Prostate gland (tissue), 2 donors: ENCODE measurements around the gene PTGES3. TPM values are rescaled to one million over a fixed set of nuclear protein-coding genes. Genes with fewer than 3 reads are reported as not detected.

ENCODE experiments used
- DNase-seq: peaks from one replicate; pipeline ENCODE4 v3.0.0-alpha.2; 2019; ENCODE audit warnings: low spot score
- H3K27ac ChIP-seq, 2 donors: fragments of 200-600 bp; sonication (generic); 2 replicates each; pipeline ENCODE4 v1.5.1; 2017 to 2019
- H3K27me3 ChIP-seq: fragments of 200-600 bp; sonication (generic); replicated peaks from 2 replicates; pipeline ENCODE4 v1.5.1; 2019; ENCODE audit not compliant: insufficient read depth
- H3K36me3 ChIP-seq, 2 donors: fragments of 200-600 bp; sonication (generic); 1 replicate in 1 of 2; 2 replicates in 1 of 2; pipeline versions ENCODE4 v1.5.1 to v1.8.1; 2017 to 2019
- H3K4me1 ChIP-seq: fragments of 200-600 bp; sonication (generic); replicated peaks from 2 replicates; pipeline ENCODE4 v1.5.1; 2019
- H3K4me3 ChIP-seq, 2 donors: fragments of 200-600 bp; sonication (generic); 2 replicates each; pipeline ENCODE4 v1.5.1; 2017 to 2019
- H3K9me3 ChIP-seq: fragments of 200-600 bp; sonication (generic); 2 replicates; pipeline ENCODE4 v1.5.1; 2017
- CTCF ChIP-seq, 4 experiments: fragments of 200-600 bp in 2 of 4; fragments of 450-650 bp in 2 of 4; sonication (generic) in 2 of 4; IDR thresholded peaks; 1 replicate in 3 of 4; 2 replicates in 1 of 4; pipeline ENCODE4 v1.5.1; 2016 to 2019; ENCODE audit warnings: antibody characterized with exemption in 4 of 4, mild to moderate bottlenecking in 2 of 4, moderate library complexity in 2 of 4
- POLR2A ChIP-seq: fragments of 450-650 bp; IDR thresholded peaks from one replicate; pipeline ENCODE4 v1.6.1; 2016; ENCODE audit warnings: antibody characterized with exemption, mild to moderate bottlenecking
- POLR2AphosphoS5 ChIP-seq: sonication (generic); formaldehyde crosslinking; IDR thresholded peaks from one replicate; pipeline ENCODE4 v1.6.1; 2017; ENCODE audit warnings: antibody characterized with exemption
- WGBS: methylation state at CpG from one replicate; pipeline ENCODE4 v1.1.5; 2018; 5-methylcytosine and 5-hydroxymethylcytosine counted together
- intact Hi-C: fragments of 100-400 bp; cut with DNase I; formaldehyde crosslinking; loops from one replicate; pipeline ENCODE4 v1.14.2; 2022
- total RNA-seq, 2 donors: library from RNA; depleted of rRNA; stranded (reverse); fragments of >200 nt; gene quantifications; one replicate each; pipeline ENCODE4 v1.1.0, GENCODE V29; 2016

The PTGES3 gene
- total RNA-seq, 2 donors from 2014 or later: 94.6 to 125 TPM

DNA sequence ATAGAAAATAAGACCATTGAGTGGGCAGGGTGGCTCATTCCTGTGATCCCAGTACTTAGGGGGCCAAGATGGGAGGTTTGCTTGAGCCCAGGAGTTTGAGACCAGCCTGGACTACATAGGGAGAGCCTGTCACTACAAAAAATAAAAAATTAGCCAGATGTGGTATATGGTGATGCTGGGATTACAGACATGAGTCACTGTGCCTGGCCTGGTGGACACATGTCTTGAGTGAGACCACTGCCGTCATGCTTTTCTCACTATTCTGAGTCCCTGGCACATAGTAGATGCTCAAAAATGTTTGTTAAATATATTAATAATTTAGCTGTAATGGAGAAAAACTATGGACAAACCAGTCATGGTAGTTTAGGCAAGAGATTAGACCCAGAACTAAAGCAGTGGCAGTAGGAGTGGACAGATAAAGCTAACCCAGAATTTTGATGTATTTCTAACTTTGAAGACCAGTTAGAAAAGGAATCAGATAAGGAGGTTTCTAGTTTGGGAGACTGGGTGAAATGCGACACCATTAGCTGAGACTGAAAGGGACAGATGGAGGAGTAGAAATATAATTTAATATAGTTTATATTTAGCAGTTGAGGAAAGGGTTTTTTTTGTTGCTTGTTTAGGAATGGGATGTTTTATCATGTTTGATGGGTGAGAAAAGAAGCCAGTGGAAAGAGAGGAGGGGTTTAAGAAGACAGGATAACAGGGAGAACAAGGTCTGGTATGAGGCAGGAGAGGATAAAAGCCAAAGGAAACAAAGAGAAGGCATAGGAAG, 7.4 kb upstream of the PTGES3 start:
- Histone ChIP-seq H3K27ac (peak overlapping the region in 1 of 2 donors; percentile 24), H3K4me1 (no peaks in the 10 kb centered on the region), H3K4me3 (no peak overlapping the region), H3K27me3 (no peaks in the 10 kb centered on the region), H3K36me3 (no peaks in the 10 kb centered on the region), H3K9me3 (no peaks in the 10 kb centered on the region)
- intact Hi-C loops: no loop called here
- DNase-seq: no peak
- 53% methylated on average over 2 of the region's 2 CpGs for WGBS
- no peak for TF ChIP-seq CTCF (IDR thresholded peaks at IDR 0.05)
- no peak for TF ChIP-seq POLR2AphosphoS5
- TF ChIP-seq POLR2A: no peak

DNA sequence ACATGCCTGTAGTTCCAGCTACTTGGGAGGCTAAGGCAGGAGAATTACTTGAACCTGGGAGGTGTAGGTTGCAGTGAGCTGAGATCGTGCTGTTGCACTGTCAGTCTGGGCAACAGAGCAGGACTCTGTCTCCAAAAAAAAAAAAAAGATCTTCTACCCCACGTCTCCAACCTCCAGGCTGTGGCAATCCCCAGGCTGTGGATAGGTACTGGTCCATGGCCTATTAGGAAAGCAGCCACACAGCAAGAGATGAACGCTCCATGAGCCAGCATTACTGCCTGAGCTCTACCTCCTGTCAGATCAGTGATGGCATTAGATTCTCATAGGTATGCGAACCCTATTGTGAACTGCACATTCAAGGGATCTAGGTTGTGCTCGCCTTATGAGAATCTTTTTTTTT, 6.1 kb upstream of the PTGES3 start:
- intact Hi-C loops: no loop called here
- no peaks in the 10 kb centered on the region for H3K4me1 ChIP-seq
- no peak for TF ChIP-seq POLR2AphosphoS5
- TF ChIP-seq CTCF (IDR thresholded peaks at IDR 0.05): no peak
- TF ChIP-seq POLR2A: no peak
- no peaks in the 10 kb centered on the region for H3K36me3 ChIP-seq
- no peak overlapping the region for H3K4me3 ChIP-seq
- 80% methylated on average over 5 of the region's 5 CpGs for WGBS
- no peak overlapping the region for H3K27ac ChIP-seq
- H3K27me3 ChIP-seq: no peaks in the 10 kb centered on the region
- no peaks in the 10 kb centered on the region for H3K9me3 ChIP-seq
- DNase-seq: no peak

DNA sequence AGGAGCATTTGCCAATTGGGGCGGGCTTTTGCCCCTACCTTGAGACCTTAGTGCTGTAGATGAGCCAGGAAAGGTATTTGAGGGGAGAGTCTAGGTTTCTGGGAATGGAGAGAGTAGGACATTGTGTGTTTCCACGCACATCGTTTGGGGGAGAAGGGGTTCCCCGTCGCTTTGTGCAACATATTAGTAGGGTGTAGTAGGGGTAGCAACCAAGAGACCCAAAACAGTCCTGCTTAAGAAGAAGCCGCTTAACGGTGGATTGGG, 694 bp upstream of the PTGES3 start:
- no peak for TF ChIP-seq CTCF (IDR thresholded peaks at IDR 0.05)
- TF ChIP-seq POLR2A: no peak
- no peak for TF ChIP-seq POLR2AphosphoS5
- Histone ChIP-seq H3K4me1 (no peaks in the 10 kb centered on the region), H3K4me3 (peak overlapping the region; percentile 87 to 95), H3K9me3 (no peaks in the 10 kb centered on the region), H3K36me3 (no peaks in the 10 kb centered on the region), H3K27me3 (no peaks in the 10 kb centered on the region), H3K27ac (peak overlapping the region; percentile 100)
- no peak for DNase-seq
- intact Hi-C loops: loop anchor here (1.0 to 5.0 kb wide), 2 partner anchors 36 to 41 kb away; partner anchors contain the start of gene ATP5F1B
- WGBS: under 1% methylated on average over 7 of the region's 7 CpGs

GRCh38 chr12:56687223-56688128, 608 bp downstream of the PTGES3 start:
- intact Hi-C loops: loop anchor here (1.0 to 5.0 kb wide), 2 partner anchors 37 to 40 kb away; partner anchors contain the start of gene ATP5F1B
- no peaks in the 10 kb centered on the region for H3K9me3 ChIP-seq
- TF ChIP-seq POLR2AphosphoS5 (no peak), POLR2A (no peak), CTCF (IDR thresholded peaks at IDR 0.05) (peak in 1 of 4 experiments; percentile 4)
- H3K36me3 ChIP-seq: no peaks in the 10 kb centered on the region
- H3K27ac ChIP-seq: peak overlapping the region; percentile 100
- WGBS: under 1% methylated on average over 62 of the region's 62 CpGs
- peak; percentile 66 for DNase-seq
- H3K4me3 ChIP-seq: peak overlapping the region; percentile 87 to 95
- no peaks in the 10 kb centered on the region for H3K4me1 ChIP-seq
- H3K27me3 ChIP-seq: no peaks in the 10 kb centered on the region
